Type B pancreatic cell (in vitro differentiated cells): Measurements from ENCODE around the gene SNTG2. TPM values are rescaled to one million over a fixed set of nuclear protein-coding genes. Genes with fewer than 3 reads are reported as not detected.
"Not testable (repeated sequence)": the region's sequence is repeated elsewhere in the genome, so short reads cannot be mapped to it uniquely, and the experiment has no call there.

Experiments
- DNase-seq: peaks from one replicate; pipeline ENCODE4 v3.0.0; 2021; ENCODE audit warnings: mixed read lengths; ENCODE audit not compliant: unreplicated experiment; ENCODE audit errors: extremely low spot score
- H3K27ac Mint-ChIP-seq: 2 replicates; pipeline ENCODE4 v1.8.0; 2021; ENCODE audit warnings: mild to moderate bottlenecking, mixed read lengths
- H3K27me3 Mint-ChIP-seq: 2 replicates; pipeline ENCODE4 v1.8.0; 2021; ENCODE audit warnings: mixed read lengths
- H3K36me3 Mint-ChIP-seq: 2 replicates; pipeline ENCODE4 v1.8.0; 2021; ENCODE audit warnings: mixed read lengths
- H3K4me1 Mint-ChIP-seq: one replicate; pipeline ENCODE4 v1.8.0; 2021; ENCODE audit warnings: mixed read lengths; ENCODE audit not compliant: unreplicated experiment
- H3K4me3 Mint-ChIP-seq: 2 replicates; pipeline ENCODE4 v1.8.0; 2021; ENCODE audit warnings: mild to moderate bottlenecking, mixed read lengths
- H3K9me3 Mint-ChIP-seq: 2 replicates; pipeline ENCODE4 v1.8.0; 2021; ENCODE audit warnings: mixed read lengths
- total RNA-seq: library from RNA; stranded (reverse); gene quantifications from 2 replicates; pipeline ENCODE4 v1.2.1, GENCODE V29; 2021; ENCODE audit warnings: low replicate concordance
- TF ChIP-seq, protein P1 (sequence below): fragments of 200-600 bp; sonication (generic); conservative IDR thresholded peaks from 2 replicates; pipeline ENCODE4 v1.5.0; 2021; ENCODE audit warnings: antibody characterized with exemption, mild to moderate bottlenecking

The SNTG2 gene
- total RNA-seq, 1 donor from 2014 or later, result 1.1 TPM

DNA sequence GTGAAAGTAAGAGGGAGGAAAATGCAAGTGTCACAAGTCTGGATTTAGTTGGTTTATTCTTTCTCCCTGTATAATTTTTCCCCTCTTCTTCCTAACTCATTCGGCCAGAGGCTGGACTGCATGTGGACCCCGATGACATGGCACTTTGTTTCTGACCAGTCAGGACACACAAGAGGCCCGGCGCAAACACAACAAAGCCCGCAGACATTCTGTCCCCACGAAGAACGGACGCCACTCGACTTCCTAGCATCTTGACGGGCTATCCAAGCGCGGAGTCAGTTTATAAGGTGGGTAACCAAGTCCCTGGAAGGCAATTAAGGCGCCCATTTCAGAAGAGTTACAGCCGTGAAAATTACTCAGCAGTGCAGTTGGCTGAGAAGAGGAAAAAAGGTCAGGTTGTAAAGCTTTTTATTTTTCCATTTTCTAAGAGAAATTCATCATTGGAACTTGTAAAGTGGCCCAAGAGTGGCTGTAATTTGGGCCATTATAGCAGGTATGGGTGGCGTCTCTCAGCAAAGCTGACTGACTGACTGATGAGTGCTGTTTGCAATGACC is 462.6 kb downstream of the SNTG2 start, which contains the start of gene TPO:
Gene TPO (plus strand): TSS at position 308 of the 555 bp plus-strand sequence. CDS start 946 bp downstream, outside the sequence.
- DNase-seq, result no peak
- Mint-ChIP-seq H3K36me3 (no peaks in the 10 kb centered on the region), H3K4me1 (peaks cover 10% of the 10 kb centered on the region), H3K27me3 (peaks cover 4% of the 10 kb centered on the region), H3K27ac (no peak within 1 kb of the TSS), H3K4me3 (no peak within 1 kb of the TSS), H3K9me3 (no peaks in the 10 kb centered on the region)
- TF ChIP-seq, protein P1, sequence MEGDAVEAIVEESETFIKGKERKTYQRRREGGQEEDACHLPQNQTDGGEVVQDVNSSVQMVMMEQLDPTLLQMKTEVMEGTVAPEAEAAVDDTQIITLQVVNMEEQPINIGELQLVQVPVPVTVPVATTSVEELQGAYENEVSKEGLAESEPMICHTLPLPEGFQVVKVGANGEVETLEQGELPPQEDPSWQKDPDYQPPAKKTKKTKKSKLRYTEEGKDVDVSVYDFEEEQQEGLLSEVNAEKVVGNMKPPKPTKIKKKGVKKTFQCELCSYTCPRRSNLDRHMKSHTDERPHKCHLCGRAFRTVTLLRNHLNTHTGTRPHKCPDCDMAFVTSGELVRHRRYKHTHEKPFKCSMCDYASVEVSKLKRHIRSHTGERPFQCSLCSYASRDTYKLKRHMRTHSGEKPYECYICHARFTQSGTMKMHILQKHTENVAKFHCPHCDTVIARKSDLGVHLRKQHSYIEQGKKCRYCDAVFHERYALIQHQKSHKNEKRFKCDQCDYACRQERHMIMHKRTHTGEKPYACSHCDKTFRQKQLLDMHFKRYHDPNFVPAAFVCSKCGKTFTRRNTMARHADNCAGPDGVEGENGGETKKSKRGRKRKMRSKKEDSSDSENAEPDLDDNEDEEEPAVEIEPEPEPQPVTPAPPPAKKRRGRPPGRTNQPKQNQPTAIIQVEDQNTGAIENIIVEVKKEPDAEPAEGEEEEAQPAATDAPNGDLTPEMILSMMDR, result no peak

GRCh38 chr2:1414121-1414520 is 463.5 kb downstream of the SNTG2 start:
- TF ChIP-seq, protein P1, result no peak
- Mint-ChIP-seq H3K4me3 (no peak overlapping the region), H3K27me3 (peaks cover 4% of the 10 kb centered on the region), H3K36me3 (no peaks in the 10 kb centered on the region), H3K4me1 (peaks cover 10% of the 10 kb centered on the region), H3K9me3 (no peaks in the 10 kb centered on the region), H3K27ac (no peak overlapping the region)
- no peak for DNase-seq

DNA sequence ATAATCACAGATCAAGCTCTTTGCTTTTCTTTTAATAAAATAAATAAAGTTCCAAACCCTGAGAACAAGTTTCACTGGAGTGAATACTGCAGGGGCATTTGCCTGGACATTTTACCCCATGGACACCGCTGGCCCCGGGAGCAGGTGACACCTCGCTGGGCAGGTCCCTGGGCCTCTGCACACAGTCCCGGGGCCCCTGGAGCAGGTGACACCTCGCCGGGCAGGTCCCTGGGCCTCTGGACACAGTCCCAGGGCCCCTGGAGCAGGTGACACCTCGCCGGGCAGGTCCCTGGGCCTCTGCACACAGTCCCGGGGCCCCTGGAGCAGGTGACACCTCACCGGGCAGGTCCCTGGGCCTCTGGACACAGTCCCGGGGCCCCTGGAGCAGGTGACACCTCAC is 464.3 kb downstream of the SNTG2 start:
- H3K27ac Mint-ChIP-seq, H3K27me3 Mint-ChIP-seq, H3K4me3 Mint-ChIP-seq: not testable (repeated sequence)

DNA sequence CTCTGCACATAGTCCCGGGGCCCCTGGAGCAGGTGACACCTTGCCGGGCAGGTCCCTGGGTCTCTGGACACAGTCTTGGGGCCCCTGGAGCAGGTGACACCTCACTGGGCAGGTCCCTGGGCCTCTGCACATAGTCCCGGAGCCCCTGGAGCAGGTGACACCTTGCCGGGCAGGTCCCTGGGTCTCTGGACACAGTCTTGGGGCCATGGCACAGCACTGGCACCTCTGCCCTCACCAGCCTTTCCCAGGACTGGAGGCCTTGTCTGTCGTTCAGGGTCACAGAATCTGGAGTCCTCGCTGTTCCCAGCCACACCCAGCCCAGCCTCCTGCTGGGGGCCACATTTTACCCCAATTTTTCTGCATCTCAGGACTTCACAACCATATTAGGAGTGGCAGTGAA is 464.9 kb downstream of the SNTG2 start:
- H3K4me3 Mint-ChIP-seq, result no peak overlapping the region
- no peak for DNase-seq
- peaks cover 9% of the 10 kb centered on the region for H3K27me3 Mint-ChIP-seq
- no peak overlapping the region for H3K27ac Mint-ChIP-seq
- H3K9me3 Mint-ChIP-seq, result no peaks in the 10 kb centered on the region
- peaks cover 10% of the 10 kb centered on the region for H3K4me1 Mint-ChIP-seq
- H3K36me3 Mint-ChIP-seq, result no peaks in the 10 kb centered on the region
- TF ChIP-seq, protein P1, result no peak

More for the DNA sequence above, 464.3 kb downstream of the SNTG2 start:
- not testable (repeated sequence) for DNase-seq, H3K9me3 Mint-ChIP-seq, H3K36me3 Mint-ChIP-seq, H3K4me1 Mint-ChIP-seq
